Measurements from ENCODE around the gene CFC1B.
"Not testable (repeated sequence)": the region's sequence is repeated elsewhere in the genome, so short reads cannot be mapped to it uniquely, and the experiment has no call there.

The CFC1B gene

GRCh38 chr2:130556441-130556840, 35.4 kb downstream of the CFC1B start:
- not testable (repeated sequence) for DNase-seq (ENCODE audit: low read depth in 2 of 2, low spot score in 1 of 2)

GRCh38 chr2:130566165-130566564, 45.1 kb downstream of the CFC1B start:
- DNase-seq (ENCODE audit: low read depth in 2 of 2, low spot score in 1 of 2) = not testable (repeated sequence)

- DNase-seq (ENCODE audit: low read depth in 2 of 2, low spot score in 1 of 2) = not testable (repeated sequence)
These were observed 50.9 kb downstream of the CFC1B start for GRCh38 chr2:130571929-130572328.

GRCh38 chr2:130574230-130574629, 53.2 kb downstream of the CFC1B start:
- DNase-seq (ENCODE audit: low read depth in 2 of 2, low spot score in 1 of 2) = not testable (repeated sequence)

GRCh38 chr2:130576209-130576784, 55.3 kb downstream of the CFC1B start:
- DNase-seq (ENCODE audit: low read depth in 2 of 2, low spot score in 1 of 2) = not testable (repeated sequence)

- not testable (repeated sequence) for DNase-seq (ENCODE audit: low read depth in 2 of 2, low spot score in 1 of 2)
These were observed 56.5 kb downstream of the CFC1B start for GRCh38 chr2:130577559-130577958.

Measured in stimulated activated CD8-positive, alpha-beta memory T cell treated with anti-CD3 and anti-CD28 coated beads, Interleukin-4, amount 100 ng/mL, for 1 hour (primary cell).